DMS 273 (cell line): ENCODE results near the gene TPCN2.

ENCODE experiments used
- DNase-seq: peaks from one replicate; lab custom pipeline; 2025; ENCODE audit not compliant: unreplicated experiment; lab: John Stamatoyannopoulos, UW

Gene TPCN2

DNA sequence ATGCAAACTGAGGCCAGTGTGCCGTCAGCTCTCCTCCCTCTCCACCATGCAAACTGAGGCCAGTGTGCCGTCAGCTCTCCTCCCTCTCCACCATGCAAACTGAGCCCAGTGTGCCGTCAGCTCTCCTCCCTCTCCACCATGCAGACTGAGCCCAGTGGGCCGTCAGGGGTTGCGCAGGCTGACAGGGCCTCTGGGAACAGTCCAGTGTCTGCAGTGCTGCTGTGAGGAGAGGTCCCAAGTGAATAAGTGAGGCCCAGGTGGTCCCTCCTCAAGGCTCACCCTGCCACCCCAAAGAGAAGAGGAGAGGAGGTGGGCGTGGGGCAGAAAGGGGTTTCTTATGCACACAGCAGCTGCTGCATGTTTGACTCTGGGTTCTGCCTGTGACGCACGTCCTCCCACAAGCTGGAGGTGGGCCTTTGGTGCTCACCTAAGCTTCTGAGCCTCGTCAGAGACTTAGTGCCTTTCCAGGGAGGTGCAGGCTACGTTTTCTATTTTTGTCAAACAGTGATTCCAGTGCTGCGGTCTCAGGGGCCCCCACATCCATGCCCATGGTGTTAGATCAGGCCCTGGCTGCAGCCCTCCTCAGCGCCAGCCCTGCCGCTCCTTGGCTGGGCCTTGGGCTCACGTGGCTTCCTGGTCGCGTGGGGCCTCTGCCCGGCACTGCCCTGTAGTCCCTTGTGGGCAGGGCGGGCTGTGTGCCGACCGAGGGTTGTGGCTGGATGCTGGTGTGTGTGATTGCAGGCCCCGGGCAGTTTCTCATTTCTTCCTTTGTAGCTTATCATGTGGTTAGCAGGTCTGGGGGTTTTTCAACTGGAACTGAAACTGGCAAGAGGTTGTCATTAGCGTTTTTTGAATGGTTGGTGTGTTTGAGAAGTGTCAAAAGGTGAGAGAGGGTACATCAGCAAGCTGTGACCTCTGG is 7.1 kb downstream of the TPCN2 start:
- DNase-seq, result no peak

DNA sequence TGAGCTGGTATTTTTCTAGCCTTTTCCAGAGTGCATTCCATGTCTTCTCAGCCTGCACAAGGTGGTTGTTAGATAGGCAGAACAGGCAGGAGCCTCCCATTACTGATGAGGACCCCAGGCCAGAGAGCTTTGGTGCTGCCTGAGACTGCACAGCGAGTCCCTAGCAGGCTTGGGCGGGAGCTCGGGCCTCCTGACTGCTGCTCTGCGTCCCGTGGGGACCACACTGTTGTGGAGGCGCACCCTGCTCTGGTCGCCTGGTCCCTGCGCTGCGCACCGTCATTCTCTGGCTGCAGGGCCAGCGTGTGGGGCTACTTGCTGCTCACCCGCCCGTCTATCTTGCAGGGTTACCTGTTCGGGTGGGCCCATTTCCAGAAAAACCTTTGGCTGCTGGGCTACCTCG is 8.5 kb downstream of the TPCN2 start:
- DNase-seq, result no peak

DNA sequence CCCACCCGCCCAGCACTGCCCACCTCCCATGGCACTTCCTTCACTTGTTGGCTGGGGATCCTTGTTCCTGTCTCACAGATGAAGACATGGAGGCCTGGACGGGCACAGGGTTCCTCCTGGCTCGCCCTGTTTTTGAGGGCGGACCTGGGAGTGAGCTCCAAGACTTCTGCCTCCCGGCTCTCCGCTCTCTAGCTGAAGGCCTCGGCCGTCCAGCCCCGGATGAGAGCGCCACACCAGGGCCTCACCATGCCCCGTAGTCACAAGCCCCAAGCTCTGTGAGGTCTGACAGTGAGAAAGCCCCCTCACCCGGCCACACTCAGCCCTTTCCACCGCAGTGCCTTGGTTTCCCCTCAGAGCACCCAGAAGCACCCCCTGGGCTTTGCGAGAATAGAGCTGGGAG is 9.1 kb downstream of the TPCN2 start:
- no peak for DNase-seq

DNA sequence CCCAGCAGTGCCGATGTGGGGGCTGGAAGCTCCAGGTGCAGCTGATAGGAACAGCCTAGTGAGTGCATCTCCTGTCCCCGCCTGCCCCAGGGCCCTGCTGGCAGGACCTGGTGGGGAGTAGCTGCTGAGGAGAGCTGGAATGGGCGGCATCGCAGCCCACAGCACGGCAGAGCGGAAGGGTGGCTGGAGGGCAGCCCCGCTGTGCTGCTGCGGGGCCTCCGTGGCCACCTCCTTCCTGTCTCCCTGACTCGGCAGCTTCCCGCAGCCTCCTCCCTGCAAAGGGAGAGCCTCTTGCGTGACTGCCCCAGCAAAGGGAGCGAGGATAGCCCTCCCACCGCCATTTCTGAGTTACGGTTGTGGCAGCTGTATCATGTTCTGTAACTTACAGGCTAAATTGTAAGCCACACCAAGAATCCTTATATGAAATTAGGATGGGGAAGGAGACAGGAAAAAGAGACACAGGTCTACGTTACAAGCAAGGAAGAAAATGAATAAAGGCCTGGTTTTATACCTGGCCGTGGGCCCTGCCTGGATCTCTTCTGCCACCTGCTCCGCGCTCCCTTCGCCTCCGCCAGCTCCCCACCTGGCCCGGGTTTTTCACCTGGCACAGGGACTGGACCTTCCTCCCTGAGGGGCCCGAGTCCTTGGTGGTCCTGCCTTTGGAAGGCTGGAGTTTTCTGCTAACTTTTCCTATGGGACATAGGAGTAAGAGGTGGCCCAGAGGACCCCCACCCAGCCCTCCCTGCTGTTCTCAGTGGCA is 10.0 kb downstream of the TPCN2 start:
- DNase-seq, result no peak

DNA sequence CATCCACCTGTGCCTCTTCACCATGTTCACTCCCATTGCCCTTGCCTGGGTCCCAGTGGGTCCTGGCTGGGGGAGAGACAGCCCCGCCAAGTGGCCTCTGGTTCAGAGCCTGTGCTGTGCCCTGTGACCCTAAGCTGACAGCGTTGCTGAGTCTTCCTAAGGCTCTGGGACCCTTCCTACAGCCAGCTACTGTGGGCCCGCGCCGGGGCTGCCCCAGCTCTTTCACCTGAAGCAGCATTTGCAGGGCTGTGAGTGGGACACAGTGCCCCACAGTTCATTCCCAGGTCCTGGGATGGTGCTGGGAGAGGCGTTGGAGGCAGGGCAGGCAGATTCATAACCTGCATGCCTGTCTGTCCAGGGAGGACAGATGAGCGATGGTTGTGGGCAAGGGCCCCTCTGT is 10.7 kb downstream of the TPCN2 start:
- no peak for DNase-seq

DNA sequence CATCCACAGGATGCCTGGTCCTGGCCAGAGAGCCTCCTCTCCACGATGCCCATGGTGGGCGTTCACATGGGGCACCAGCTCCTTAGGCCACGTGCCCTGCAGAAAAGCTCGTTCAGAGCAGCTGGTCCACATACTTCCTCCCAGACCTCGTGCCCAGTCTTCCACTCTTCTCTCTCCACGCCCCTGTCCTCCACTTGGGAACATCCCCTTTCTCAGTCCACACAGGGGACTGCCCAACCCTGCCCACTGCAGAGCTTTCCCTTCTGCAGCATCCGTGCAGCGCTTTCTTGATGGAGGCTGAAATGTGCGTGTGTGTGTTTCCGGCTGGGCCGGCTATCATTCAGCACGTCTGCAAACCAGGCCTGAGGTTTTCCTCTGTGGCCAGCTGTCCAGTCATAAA is 11.3 kb downstream of the TPCN2 start:
- no peak for DNase-seq

DNA sequence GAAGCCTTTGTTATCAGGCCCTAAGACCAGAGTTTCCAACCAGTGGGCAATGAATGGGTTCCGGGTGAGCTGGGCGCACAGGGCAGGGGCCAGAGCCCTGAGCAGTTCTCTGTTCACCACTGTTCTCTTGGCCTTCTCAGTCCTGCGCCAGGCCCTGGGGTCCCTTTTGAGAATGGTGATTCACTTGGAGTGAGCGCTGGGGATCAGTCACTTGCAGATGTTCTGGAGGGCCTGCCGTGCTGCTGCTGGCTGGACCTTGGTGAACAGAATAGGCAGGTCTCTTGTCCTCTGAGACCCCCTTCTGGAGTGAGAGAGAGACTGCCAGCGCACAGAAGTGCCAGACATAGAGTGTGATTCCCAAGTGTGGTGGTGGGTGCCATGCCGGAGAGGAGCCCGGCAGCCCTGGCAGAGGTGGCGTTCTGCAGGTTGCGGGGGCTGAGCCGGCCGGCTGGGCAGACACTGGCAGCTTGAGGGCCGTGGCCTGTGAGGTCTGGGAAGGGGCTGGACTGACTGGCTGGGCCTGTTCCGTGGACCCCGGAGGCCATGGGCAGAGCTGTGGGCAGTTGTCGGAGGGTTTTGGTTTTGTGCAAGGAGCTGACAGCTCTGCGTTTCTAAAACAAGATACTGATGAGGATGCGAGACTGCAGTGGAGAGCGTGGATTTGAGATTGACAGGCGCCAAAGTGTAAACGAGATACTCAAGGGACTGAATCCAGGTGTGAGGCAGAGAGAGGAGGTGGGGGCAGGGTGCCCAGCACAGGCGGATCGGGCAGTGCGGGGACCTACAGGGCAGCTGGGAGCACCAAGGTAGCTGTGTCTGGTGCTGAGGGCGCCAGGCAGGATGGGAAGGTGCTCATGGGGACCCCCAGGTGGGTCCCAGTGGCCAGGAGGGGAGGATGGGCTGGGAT is 12.3 kb downstream of the TPCN2 start:
- DNase-seq, result no peak

DNA sequence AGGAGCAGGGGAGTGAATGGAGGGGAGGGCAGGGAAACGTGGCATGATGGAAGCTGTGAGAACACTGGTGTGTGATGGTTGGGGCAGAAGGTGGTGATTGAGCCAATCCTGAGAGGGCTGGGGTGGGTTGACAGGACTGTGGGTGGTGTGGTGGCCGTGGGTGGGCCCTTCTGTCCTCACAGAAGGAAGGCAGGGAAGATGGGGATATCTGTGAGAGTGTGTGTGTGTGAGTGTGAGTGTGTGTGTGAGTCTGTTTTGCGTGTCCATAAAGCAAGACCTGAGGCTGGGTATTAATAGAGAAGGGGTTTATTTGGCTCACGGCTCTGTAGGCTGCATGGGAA is 13.0 kb downstream of the TPCN2 start:
- no peak for DNase-seq

DNA sequence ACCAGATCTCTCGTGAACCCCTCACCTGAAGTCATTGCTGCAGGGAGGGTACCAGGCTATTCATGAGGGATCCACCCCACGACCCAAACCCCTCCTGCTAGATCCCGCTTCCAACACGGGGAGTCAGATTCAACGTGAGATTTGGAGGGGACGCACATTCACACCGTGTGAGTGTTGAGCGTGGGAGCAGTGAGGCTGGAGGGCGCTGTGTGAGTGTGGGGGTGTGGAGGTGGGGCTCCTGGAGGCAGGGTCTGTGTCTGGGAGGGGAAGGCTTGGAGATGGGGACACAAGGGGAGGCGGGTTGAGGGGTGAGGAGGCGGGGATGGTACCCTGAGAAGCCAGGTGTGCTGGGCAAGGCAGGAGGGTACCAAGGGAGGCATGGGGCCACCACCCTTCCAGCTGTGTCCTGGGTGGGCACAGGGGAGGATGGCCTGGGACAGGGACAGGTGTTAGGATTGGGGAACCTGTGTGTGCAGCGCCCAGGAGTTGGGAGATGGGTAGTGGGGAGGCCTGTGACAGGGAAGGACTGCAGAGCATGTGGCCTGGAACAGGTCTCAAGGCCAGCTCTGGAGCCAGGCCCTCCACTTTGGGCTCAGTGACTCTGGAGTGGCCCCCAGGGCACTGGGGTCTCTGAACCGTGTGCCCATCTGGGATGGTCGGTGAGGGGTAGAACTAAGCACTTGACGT is 13.6 kb downstream of the TPCN2 start:
- DNase-seq, result no peak

DNA sequence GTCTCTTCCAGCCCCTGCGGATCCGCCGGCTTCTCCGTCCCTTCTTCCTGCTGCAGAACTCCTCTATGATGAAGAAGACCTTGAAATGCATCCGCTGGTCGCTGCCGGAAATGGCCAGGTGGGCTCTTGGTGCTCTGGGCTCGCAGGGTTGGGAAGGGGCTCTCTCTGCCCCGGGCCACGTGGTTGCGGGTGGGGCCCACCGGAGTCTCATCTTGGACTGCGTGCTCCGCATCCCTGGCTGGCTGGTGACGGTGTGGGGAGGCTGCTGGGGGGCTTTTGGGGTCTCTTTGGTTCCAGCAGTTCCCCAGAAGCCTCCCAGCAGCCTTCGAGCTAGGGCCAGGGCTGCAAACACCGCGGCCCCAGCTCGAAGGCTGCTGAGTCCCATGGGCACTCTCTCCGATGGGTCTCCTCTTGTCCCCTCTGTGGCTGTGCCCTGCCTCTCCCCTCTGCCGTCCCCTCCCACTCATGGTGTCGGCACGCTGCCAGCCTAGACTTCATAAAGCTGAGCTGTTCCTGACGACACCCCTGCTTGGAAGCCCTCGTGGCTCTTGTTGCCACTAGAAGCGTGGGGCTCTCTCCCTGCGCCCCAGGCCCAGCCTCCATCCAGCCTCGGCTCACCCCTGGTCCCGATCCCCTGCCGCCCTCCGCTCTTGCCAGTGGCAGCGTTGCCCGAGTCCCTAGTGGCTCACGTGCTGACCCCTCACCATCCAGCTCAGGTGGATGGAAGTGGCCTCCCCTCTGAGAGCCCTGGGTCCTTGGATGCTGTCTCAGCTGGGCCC is 14.3 kb downstream of the TPCN2 start:
- no peak for DNase-seq

DNA sequence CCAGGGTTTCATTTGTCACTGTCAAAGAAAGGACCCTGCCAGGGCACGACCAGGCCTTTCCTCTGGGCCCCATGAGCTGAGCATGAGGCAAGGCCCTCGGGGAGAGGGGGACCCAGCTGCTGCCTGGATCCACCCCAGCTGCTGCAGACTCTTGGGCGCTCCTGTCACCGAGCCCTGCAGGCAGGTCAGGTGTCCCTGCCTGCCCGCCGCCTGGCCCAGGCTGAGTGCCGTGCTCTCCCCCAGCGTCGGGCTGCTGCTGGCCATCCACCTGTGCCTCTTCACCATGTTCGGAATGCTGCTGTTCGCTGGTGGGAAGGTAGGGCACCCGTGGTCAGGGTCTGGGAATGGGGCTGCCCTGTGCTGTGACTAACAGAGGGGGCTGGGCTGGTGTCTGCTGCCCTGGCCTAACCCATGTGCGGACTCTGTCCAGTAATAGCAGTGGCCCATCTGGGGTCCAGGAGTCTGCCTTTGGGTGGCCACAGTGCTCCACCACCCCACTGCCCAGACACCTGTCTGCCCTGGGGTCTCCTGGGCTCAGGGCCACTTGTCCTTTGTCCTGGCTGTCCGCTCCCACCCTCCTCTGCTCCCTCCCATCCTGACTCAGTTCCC is 15.0 kb downstream of the TPCN2 start:
- DNase-seq, result no peak

DNA sequence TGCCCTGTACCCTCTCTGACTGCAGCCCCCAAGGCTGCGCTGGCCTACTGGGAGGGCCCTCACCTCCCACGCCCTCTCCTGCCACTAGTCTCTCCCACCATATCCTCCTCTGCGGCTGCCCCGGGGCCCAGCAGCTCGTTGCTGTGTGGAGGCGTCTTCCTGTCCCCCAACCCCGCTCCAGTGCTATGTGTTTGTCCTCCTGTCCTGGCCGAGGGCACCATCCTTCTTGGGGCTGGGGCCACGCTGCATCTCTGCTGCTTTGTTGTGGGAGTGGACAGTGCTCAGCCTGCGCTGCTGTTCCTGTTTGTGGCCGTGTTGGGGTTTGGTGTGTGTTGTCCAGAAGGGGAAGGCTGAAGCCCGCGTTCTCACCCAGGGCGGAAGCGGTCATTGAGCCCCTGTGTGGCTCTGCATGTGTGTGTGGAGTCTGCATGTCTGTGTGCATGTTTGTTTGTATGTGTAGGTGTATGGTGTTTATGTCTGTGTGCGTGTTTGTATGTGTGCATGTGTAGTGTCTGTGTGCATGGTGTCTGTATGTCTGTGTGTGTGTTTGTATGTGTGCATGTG is 15.7 kb downstream of the TPCN2 start:
- no peak for DNase-seq

DNA sequence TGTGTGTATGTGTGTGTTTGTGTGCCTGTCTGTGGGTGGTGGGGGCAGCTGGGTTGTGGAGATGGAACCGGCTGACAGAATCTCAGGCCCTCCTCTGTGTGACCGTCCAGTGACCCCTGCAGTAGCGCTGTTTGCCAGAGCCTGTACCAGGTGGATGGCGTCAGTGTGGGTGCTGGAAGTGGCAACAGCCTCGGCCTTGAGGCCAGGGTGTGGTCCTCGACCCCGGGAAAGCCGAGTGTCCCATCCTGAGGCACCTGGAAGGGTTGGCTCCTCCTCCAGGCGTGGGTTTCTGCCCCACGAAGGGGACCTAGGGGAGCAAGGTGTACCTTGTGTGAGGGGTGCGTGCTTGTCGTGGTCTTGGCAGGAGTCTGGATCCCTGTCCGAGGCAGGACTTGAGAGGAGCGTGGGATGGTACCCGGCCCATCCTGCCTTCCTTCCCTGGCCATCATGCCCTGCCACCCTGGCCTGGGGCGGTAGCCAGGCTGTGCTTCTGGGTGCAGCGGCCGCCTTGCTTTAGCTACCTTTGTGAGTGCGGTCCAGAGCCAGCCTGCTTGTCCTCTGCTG is 16.5 kb downstream of the TPCN2 start:
- DNase-seq, result no peak

DNA sequence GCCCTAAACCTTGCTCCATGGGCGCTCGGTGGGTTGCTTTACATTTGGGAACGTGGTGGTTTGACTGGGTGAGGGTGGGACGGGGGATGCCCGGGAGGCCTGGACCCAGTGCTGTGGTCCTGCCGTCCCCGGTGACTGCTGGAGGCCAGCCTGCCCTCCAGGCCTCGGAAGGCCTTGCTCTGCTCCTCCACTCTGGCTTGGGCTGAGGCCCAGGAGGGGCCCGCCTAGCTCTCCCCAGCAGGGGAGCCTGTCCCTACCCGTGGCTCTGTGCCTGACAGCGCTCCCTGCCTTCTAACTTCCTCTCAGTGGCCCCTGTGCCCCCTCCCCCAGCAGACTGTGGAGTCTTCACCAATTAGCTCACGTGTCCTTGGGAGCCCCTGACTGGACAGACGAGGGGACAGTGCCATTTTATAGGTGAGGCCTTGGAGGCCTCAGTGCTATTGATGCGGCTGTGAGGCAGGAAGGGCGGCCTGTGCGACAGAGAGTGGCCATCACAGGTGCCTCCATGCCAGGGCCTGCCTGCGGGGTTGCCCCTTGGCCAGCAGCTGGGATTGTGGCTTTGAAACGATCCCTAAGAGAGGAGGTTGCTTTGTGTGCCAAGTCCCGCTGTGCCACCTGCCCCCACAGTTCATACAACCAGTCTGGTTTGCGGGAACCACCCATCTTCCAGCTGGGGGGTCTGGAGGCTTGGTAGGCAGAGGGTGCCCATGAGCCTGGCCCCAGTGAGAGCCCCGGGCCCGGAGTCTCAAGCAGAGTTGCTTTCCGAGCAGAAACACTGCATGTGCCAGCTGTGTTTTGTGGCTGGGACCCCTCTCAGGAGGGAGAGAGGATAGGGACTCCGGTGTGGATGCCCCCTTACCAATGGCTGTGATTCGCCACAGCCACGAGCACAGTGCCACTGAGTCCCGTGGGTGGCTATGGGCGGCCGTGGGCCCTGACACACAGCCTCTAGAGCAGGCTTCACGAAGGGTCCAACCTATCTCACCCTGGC is 17.7 kb downstream of the TPCN2 start:
- DNase-seq, result no peak

DNA sequence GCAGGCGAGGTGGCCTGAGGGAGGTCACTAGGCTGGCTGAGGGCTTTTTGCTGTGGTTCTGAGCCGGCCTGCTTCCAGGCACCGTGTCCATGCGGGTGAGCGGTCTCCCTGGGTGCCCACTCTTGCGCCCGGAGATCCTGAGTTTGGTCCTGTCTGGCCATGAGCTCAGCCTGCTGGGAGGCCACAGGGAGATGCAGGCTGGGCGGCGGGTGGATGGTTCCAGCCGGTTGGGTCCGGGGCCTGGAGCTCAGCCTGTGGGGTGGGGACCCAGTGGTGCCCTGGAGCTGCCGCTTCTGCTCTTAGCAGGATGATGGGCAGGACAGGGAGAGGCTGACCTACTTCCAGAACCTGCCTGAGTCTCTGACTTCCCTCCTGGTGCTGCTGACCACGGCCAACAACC is 18.5 kb downstream of the TPCN2 start:
- no peak for DNase-seq

DNA sequence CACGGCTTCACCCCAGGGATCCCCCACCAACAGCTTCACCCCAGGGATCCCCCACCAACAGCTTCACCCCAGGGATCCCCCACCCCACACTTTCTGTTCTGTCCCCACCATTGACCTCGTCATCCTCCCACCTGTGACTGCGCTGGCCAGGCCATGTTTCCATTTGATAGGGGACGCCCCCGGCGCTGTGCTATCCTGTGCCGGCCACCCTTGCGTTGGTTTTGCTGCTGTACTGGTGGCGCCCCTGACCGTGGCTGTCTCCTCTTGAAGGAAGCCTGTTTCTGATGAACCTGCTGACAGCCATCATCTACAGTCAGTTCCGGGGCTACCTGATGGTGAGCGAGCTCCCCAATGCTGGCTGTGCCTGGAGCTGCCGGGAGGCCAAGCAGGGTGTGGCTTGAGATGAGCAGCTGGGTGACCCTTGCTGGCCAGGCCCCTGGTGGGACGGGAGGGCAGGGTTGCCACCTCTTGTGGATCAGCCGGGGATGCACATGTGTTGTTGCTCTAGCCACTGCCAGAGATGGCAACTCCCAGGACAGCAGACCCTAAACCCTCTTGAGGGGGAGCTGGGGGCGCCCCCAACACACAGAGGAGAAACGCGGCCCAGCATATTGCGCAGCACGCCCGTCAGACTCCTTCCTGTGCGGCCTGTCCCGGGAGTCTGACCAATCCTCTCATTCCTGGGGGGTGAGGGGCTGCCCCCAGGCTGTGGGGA is 22.5 kb downstream of the TPCN2 start:
- no peak for DNase-seq

DNA sequence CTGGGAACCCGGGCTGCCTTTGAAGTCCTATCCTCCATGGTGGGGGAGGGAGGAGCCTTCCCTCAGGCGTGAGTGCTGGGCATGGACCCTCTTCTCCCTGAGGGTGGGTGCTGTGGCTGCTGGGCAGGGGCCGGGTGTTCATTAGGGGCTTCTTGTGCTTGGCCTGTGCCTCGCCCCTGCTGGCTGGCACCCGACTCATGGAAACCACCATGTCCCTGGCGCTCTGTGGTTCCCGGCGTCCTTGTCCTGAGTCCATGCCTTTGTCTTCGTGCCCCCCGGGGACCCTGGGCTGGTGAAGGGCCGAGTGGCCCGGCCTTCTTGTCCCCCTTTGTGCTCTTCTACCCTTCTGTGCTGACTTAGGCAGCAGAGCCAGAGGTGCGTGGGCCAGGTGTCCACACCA is 23.2 kb downstream of the TPCN2 start:
- DNase-seq, result no peak
